MM.1S (cell line): ENCODE results near the gene VSNL1.

Experiments used
- DNase-seq: peaks from one replicate; pipeline ENCODE4 v3.0.0-alpha.2; 2015
- H2AFZ ChIP-seq: fragments of 300-600 bp; sonication (generic); 2 replicates; pipeline ENCODE4 v1.6.0; 2016; ENCODE audit warnings: antibody characterized with exemption, low read length
- H3F3A ChIP-seq: fragments of 300-600 bp; sonication (generic); 2 replicates; pipeline ENCODE4 v1.6.1; 2016; ENCODE audit warnings: mild to moderate bottlenecking, antibody characterized with exemption, low read length, moderate library complexity, mixed read lengths; ENCODE audit not compliant: insufficient read depth
- H3K27ac ChIP-seq: fragments of 300-600 bp; sonication (generic); 2 replicates; pipeline ENCODE4 v1.5.1; 2016; ENCODE audit warnings: mild to moderate bottlenecking, low read length
- H3K27me3 ChIP-seq: fragments of 300-600 bp; sonication (generic); replicated peaks from 2 replicates; pipeline ENCODE4 v1.6.0; 2016; ENCODE audit warnings: low read length; ENCODE audit not compliant: insufficient read depth
- H3K36me3 ChIP-seq: fragments of 300-600 bp; sonication (generic); replicated peaks from 2 replicates; pipeline ENCODE4 v1.6.1; 2016; ENCODE audit warnings: mild to moderate bottlenecking, low read length, mixed read lengths; ENCODE audit not compliant: insufficient read depth
- H3K4me1 ChIP-seq: fragments of 300-600 bp; sonication (generic); 2 replicates; pipeline ENCODE4 v1.6.1; 2016; ENCODE audit warnings: low read length, mixed read lengths
- H3K4me2 ChIP-seq: fragments of 300-600 bp; sonication (generic); 2 replicates; pipeline ENCODE4 v1.6.0; 2016; ENCODE audit warnings: low read depth, low read length
- H3K4me3 ChIP-seq: fragments of 300-600 bp; sonication (generic); 2 replicates; pipeline ENCODE4 v1.5.1; 2016; ENCODE audit warnings: low read length, mixed read lengths
- H3K79me2 ChIP-seq: fragments of 300-600 bp; sonication (generic); 2 replicates; pipeline ENCODE4 v1.6.1; 2016; ENCODE audit warnings: mixed run types, low read length, mixed read lengths
- H3K9ac ChIP-seq: fragments of 300-600 bp; sonication (generic); 2 replicates; pipeline ENCODE4 v1.6.1; 2016; ENCODE audit warnings: low read length, mixed read lengths
- H3K9me2 ChIP-seq: fragments of 300-600 bp; sonication (generic); replicated peaks from 2 replicates; pipeline ENCODE4 v1.6.1; 2016; ENCODE audit warnings: mild to moderate bottlenecking, low read length, mixed read lengths; ENCODE audit not compliant: insufficient read depth
- H3K9me3 ChIP-seq: fragments of 300-600 bp; sonication (generic); replicated peaks from 2 replicates; pipeline ENCODE4 v1.6.1; 2016; ENCODE audit warnings: mild to moderate bottlenecking, low read length, mixed read lengths; ENCODE audit not compliant: insufficient read depth
- H4K20me1 ChIP-seq: fragments of 300-600 bp; sonication (generic); 2 replicates; pipeline ENCODE4 v1.6.1; 2016; ENCODE audit warnings: mild to moderate bottlenecking, low read length, moderate library complexity, mixed read lengths; ENCODE audit not compliant: insufficient read depth
- CTCF ChIP-seq: fragments of 300-600 bp; sonication (generic); IDR thresholded peaks from 2 replicates; pipeline ENCODE4 v1.5.1; 2016; ENCODE audit warnings: antibody characterized with exemption, low read length, mixed read lengths
- EZH2 ChIP-seq: fragments of 300-600 bp; sonication (generic); optimal IDR thresholded peaks from 2 replicates; pipeline ENCODE3; 2017; ENCODE audit warnings: low read depth, mild to moderate bottlenecking, antibody characterized with exemption, low read length, mixed read lengths
- EZH2phosphoT487 ChIP-seq: fragments of 300-600 bp; sonication (generic); IDR thresholded peaks from 2 replicates; pipeline ENCODE4 v1.6.1; 2018; ENCODE audit warnings: antibody characterized with exemption, low read length

Gene VSNL1

GRCh38 chr2:17672583-17673317 is 132.3 kb downstream of the VSNL1 start:
- Histone ChIP-seq H4K20me1 (no peaks in the 10 kb centered on the region), H3K27me3 (no peaks in the 10 kb centered on the region), H3K4me2 (no peak overlapping the region), H2AFZ (no peak overlapping the region), H3K4me1 (no peaks in the 10 kb centered on the region), H3F3A (no peaks in the 10 kb centered on the region), H3K36me3 (0 out of 2 replicates have a peak, but pooled peaks cover 4% of the 10 kb centered on the region), H3K9me3 (no peaks in the 10 kb centered on the region), H3K9ac (no peak overlapping the region), H3K9me2 (no peaks in the 10 kb centered on the region), H3K79me2 (no peaks in the 10 kb centered on the region), H3K4me3 (no peak overlapping the region), H3K27ac (no peak overlapping the region)
- DNase-seq = no peak
- TF ChIP-seq EZH2 (no peak), EZH2phosphoT487 (no peak), CTCF (no peak)

- Histone ChIP-seq H3K4me2 (no peak overlapping the region), H3F3A (no peaks in the 10 kb centered on the region)
- TF ChIP-seq EZH2 (no peak), EZH2phosphoT487 (no peak), CTCF (no peak)
Measured at GRCh38 chr2:17674817-17675216, 134.3 kb downstream of the VSNL1 start.

GRCh38 chr2:17680119-17680518 is 139.6 kb downstream of the VSNL1 start:
- DNase-seq = no peak

More at GRCh38 chr2:17674817-17675216, 134.3 kb downstream of the VSNL1 start:
- H4K20me1 ChIP-seq = no peaks in the 10 kb centered on the region
- no peaks in the 10 kb centered on the region for H3K9me3 ChIP-seq
- no peaks in the 10 kb centered on the region for H3K4me1 ChIP-seq
- no peaks in the 10 kb centered on the region for H3K79me2 ChIP-seq
- no peak for DNase-seq
- no peak overlapping the region for H3K9ac ChIP-seq
- 0 out of 2 replicates have a peak, but pooled peaks cover 3% of the 10 kb centered on the region for H3K36me3 ChIP-seq
- H3K9me2 ChIP-seq = no peaks in the 10 kb centered on the region
- H3K27ac ChIP-seq = no peak overlapping the region
- no peaks in the 10 kb centered on the region for H3K27me3 ChIP-seq
- H2AFZ ChIP-seq = no peak overlapping the region
- no peak overlapping the region for H3K4me3 ChIP-seq

More at GRCh38 chr2:17680119-17680518, 139.6 kb downstream of the VSNL1 start:
- Histone ChIP-seq H3K9ac (no peak overlapping the region), H3K4me2 (no peak overlapping the region), H3K79me2 (no peaks in the 10 kb centered on the region), H3K4me1 (peaks cover 9% of the 10 kb centered on the region; the same call in 1 of the 2 replicates), H3K9me3 (no peaks in the 10 kb centered on the region), H2AFZ (no peak overlapping the region), H3K27ac (no peak overlapping the region), H3K27me3 (no peaks in the 10 kb centered on the region), H3K36me3 (no peaks in the 10 kb centered on the region), H3K9me2 (no peaks in the 10 kb centered on the region), H3F3A (no peaks in the 10 kb centered on the region), H3K4me3 (no peak overlapping the region), H4K20me1 (no peaks in the 10 kb centered on the region)
- TF ChIP-seq EZH2phosphoT487 (no peak), CTCF (no peak), EZH2 (no peak)
